Progenitor cell of endocrine pancreas (in vitro differentiated cells): ENCODE results near the gene CLEC2B. TPM values are rescaled to one million over a fixed set of nuclear protein-coding genes. Genes with fewer than 3 reads are reported as not detected.

ENCODE experiments used
- DNase-seq: peaks from one replicate; pipeline ENCODE4 v3.0.0; 2021; ENCODE audit warnings: low spot score; ENCODE audit not compliant: unreplicated experiment
- H3K27ac Mint-ChIP-seq: 2 replicates; pipeline ENCODE4 v1.8.0; 2021; ENCODE audit warnings: mild to moderate bottlenecking, moderate library complexity, mixed read lengths
- H3K27me3 Mint-ChIP-seq: 2 replicates; pipeline ENCODE4 v1.8.0; 2021; ENCODE audit warnings: mixed read lengths
- H3K36me3 Mint-ChIP-seq: 2 replicates; pipeline ENCODE4 v1.8.0; 2022; ENCODE audit warnings: mixed read lengths; ENCODE audit not compliant: insufficient read depth
- H3K4me1 Mint-ChIP-seq: 2 replicates; pipeline ENCODE4 v1.8.0; 2021; ENCODE audit warnings: low read depth, mixed read lengths
- H3K4me3 Mint-ChIP-seq: 2 replicates; pipeline ENCODE4 v1.8.0; 2021; ENCODE audit warnings: low read depth, mild to moderate bottlenecking, moderate library complexity, mixed read lengths
- H3K9me3 Mint-ChIP-seq: 2 replicates; pipeline ENCODE4 v1.8.0; 2021; ENCODE audit warnings: low read depth, mixed read lengths
- CTCF ChIP-seq: fragments of 200-600 bp; sonication (generic); IDR thresholded peaks from one replicate; pipeline ENCODE4 v1.5.0; 2021; ENCODE audit warnings: antibody characterized with exemption, mild to moderate bottlenecking; ENCODE audit not compliant: unreplicated experiment
- total RNA-seq: library from RNA; stranded (reverse); gene quantifications from 2 replicates; pipeline ENCODE4 v1.2.1, GENCODE V29; 2021

The CLEC2B gene
- total RNA-seq, 1 donor from 2014 or later: not detected

GRCh38 chr12:9907769-9908168 is 38.6 kb upstream of the CLEC2B start:
- no peak for DNase-seq
- Mint-ChIP-seq H3K4me3 (no peak overlapping the region), H3K4me1 (no peaks in the 10 kb centered on the region), H3K36me3 (peaks cover 9% of the 10 kb centered on the region), H3K27ac (no peak overlapping the region), H3K27me3 (no peaks in the 10 kb centered on the region), H3K9me3 (peaks cover 62% of the 10 kb centered on the region)
- TF ChIP-seq CTCF: no peak

GRCh38 chr12:9906873-9907272 is 37.7 kb upstream of the CLEC2B start:
- H3K36me3 Mint-ChIP-seq: peaks cover 9% of the 10 kb centered on the region
- no peak for DNase-seq
- no peaks in the 10 kb centered on the region for H3K4me1 Mint-ChIP-seq
- H3K27ac Mint-ChIP-seq: no peak overlapping the region
- no peak overlapping the region for H3K4me3 Mint-ChIP-seq
- H3K9me3 Mint-ChIP-seq: peaks cover 61% of the 10 kb centered on the region
- no peaks in the 10 kb centered on the region for H3K27me3 Mint-ChIP-seq
- TF ChIP-seq CTCF: no peak

GRCh38 chr12:9902539-9903228 is 33.5 kb upstream of the CLEC2B start:
- peaks cover 2% of the 10 kb centered on the region for H3K36me3 Mint-ChIP-seq
- peaks cover 6% of the 10 kb centered on the region for H3K4me1 Mint-ChIP-seq
- no peak for DNase-seq
- peaks cover 34% of the 10 kb centered on the region for H3K9me3 Mint-ChIP-seq
- no peak overlapping the region for H3K4me3 Mint-ChIP-seq
- no peak overlapping the region for H3K27ac Mint-ChIP-seq
- H3K27me3 Mint-ChIP-seq: no peaks in the 10 kb centered on the region
- no peak for TF ChIP-seq CTCF

- TF ChIP-seq CTCF: no peak
- peaks cover 6% of the 10 kb centered on the region for H3K4me1 Mint-ChIP-seq
- no peak overlapping the region for H3K27ac Mint-ChIP-seq
- peaks cover 31% of the 10 kb centered on the region for H3K9me3 Mint-ChIP-seq
- no peak for DNase-seq
- no peaks in the 10 kb centered on the region for H3K27me3 Mint-ChIP-seq
- peaks cover 2% of the 10 kb centered on the region for H3K36me3 Mint-ChIP-seq
- no peak overlapping the region for H3K4me3 Mint-ChIP-seq
Observed at GRCh38 chr12:9900930-9901329, 31.8 kb upstream of the CLEC2B start.

GRCh38 chr12:9899209-9899608 is 30.1 kb upstream of the CLEC2B start:
- peaks cover 4% of the 10 kb centered on the region for H3K27me3 Mint-ChIP-seq
- peaks cover 6% of the 10 kb centered on the region for H3K4me1 Mint-ChIP-seq
- peaks cover 18% of the 10 kb centered on the region for H3K9me3 Mint-ChIP-seq
- no peak for TF ChIP-seq CTCF
- peaks cover 2% of the 10 kb centered on the region for H3K36me3 Mint-ChIP-seq
- no peak overlapping the region for H3K4me3 Mint-ChIP-seq
- DNase-seq: no peak
- H3K27ac Mint-ChIP-seq: no peak overlapping the region
